HEK293T (cell line): ENCODE data around the gene ZMYM2.

Experiments used
- BHLHE40 ChIP-seq: fragments of 450-650 bp; IDR thresholded peaks from 2 replicates; pipeline ENCODE4 v1.6.1; 2016; ENCODE audit warnings: mild to moderate bottlenecking, moderate library complexity, borderline replicate concordance
- ELF4 ChIP-seq: fragments of 450-650 bp; IDR thresholded peaks from 2 replicates; pipeline ENCODE4 v1.6.1; 2017; ENCODE audit warnings: antibody characterized with exemption
- FOXK2 ChIP-seq: fragments of 450-650 bp; IDR thresholded peaks from 2 replicates; pipeline ENCODE4 v1.6.1; 2016; ENCODE audit warnings: mild to moderate bottlenecking
- FOXM1 ChIP-seq: fragments of 450-650 bp; IDR thresholded peaks from 2 replicates; pipeline ENCODE4 v1.6.1; 2017; ENCODE audit warnings: mild to moderate bottlenecking, borderline replicate concordance
- HDGF ChIP-seq: fragments of 450-650 bp; IDR thresholded peaks from 2 replicates; pipeline ENCODE4 v1.6.1; 2017; ENCODE audit warnings: antibody characterized with exemption, borderline replicate concordance
- LEF1 ChIP-seq: fragments of 450-650 bp; IDR thresholded peaks from 2 replicates; pipeline ENCODE4 v1.6.1; 2017; ENCODE audit warnings: mild to moderate bottlenecking, borderline replicate concordance
- NFRKB ChIP-seq: fragments of 450-650 bp; IDR thresholded peaks from 2 replicates; pipeline ENCODE4 v1.6.1; 2016; ENCODE audit warnings: mild to moderate bottlenecking, moderate library complexity
- SP1 ChIP-seq: fragments of 450-650 bp; IDR thresholded peaks from 2 replicates; pipeline ENCODE4 v1.6.1; 2017
- TARDBP ChIP-seq: fragments of 450-650 bp; IDR thresholded peaks from 2 replicates; pipeline ENCODE4 v1.6.1; 2016

GRCh38 chr13:20129076-20129475 lies 170.5 kb downstream of the ZMYM2 start:
- TF ChIP-seq LEF1: no peak
- no peak for TF ChIP-seq SP1
- TF ChIP-seq FOXK2: no peak
- TF ChIP-seq ELF4: no peak
- no peak for TF ChIP-seq TARDBP
- no peak for TF ChIP-seq HDGF
- no peak for TF ChIP-seq FOXM1
- TF ChIP-seq NFRKB: no peak
- no peak for TF ChIP-seq BHLHE40
